IMR-90 (cell line): ENCODE measurements around the gene FBXW4. TPM values are rescaled to one million over a fixed set of nuclear protein-coding genes. Genes with fewer than 3 reads are reported as not detected.

Experiments
- ATAC-seq: fragments of 200-7000 bp; cut with Tn5 transposase; 2 replicates; pipeline ENCODE4 v1.9.1; 2020; ENCODE audit warnings: low read depth, mild to moderate bottlenecking, moderate library complexity
- BruUV-seq: library from RNA; stranded (reverse); fragments of 400-500 nt; replicated peaks from 2 replicates; lab custom pipeline; 2021; lab: Mats Ljungman, UMichigan
- CTCF ChIA-PET: fragments of 300-600 bp; formaldehyde crosslinking; extraction: SDS; loops from one replicate; lab custom pipeline; 2021; ENCODE audit warnings: antibody characterized with exemption; lab: Yijun Ruan, JAX
- POLR2A ChIA-PET: fragments of 300-600 bp; sonication (Branson Sonifier 250); formaldehyde crosslinking; loops from one replicate; lab custom pipeline; 2022; ENCODE audit warnings: antibody characterized with exemption; ENCODE audit not compliant: unreplicated experiment; lab: Charles Lee
- DNase-seq: peaks from one replicate; pipeline ENCODE4 v3.0.0; 2013
- H2AFZ ChIP-seq: replicated peaks from 2 replicates; pipeline ENCODE3; 2013; ENCODE audit warnings: low read length, mild to moderate bottlenecking; ENCODE audit not compliant: poor library complexity
- H2AK5ac ChIP-seq: 2 replicates; pipeline ENCODE4 v1.6.1; 2013; ENCODE audit warnings: low read depth, low read length, inconsistent platforms
- H2AK9ac ChIP-seq: replicated peaks from 2 replicates; pipeline ENCODE3; 2013; ENCODE audit warnings: mild to moderate bottlenecking, low read depth, low read length, moderate library complexity; ENCODE audit not compliant: poor library complexity
- H2BK120ac ChIP-seq: 2 replicates; pipeline ENCODE4 v1.6.1; 2013; ENCODE audit warnings: low read depth, low read length, inconsistent platforms
- H2BK15ac ChIP-seq: 3 replicates; pipeline ENCODE4 v1.6.1; 2013; ENCODE audit warnings: low read depth, low read length, inconsistent platforms
- H2BK20ac ChIP-seq: 2 replicates; pipeline ENCODE4 v1.6.1; 2013; ENCODE audit warnings: low read depth, mild to moderate bottlenecking, inconsistent platforms, low read length, moderate library complexity
- H2BK5ac ChIP-seq: 2 replicates; pipeline ENCODE4 v1.6.1; 2013; ENCODE audit warnings: mild to moderate bottlenecking, low read depth, low read length, inconsistent platforms; ENCODE audit not compliant: poor library complexity, severe bottlenecking
- H3K14ac ChIP-seq: replicated peaks from 2 replicates; pipeline ENCODE4 v1.6.1; 2013; ENCODE audit warnings: low read depth, low read length, inconsistent platforms
- H3K18ac ChIP-seq: 2 replicates; pipeline ENCODE4 v1.6.1; 2013; ENCODE audit warnings: low read depth, low read length, control low read depth
- H3K23ac ChIP-seq: 2 replicates; pipeline ENCODE4 v1.6.1; 2013; ENCODE audit warnings: low read depth, low read length, inconsistent platforms
- H3K27ac ChIP-seq: 2 replicates; pipeline ENCODE4 v1.5.1; 2013; ENCODE audit warnings: mild to moderate bottlenecking, control low read depth, low read length; ENCODE audit not compliant: insufficient read depth
- H3K27me3 ChIP-seq: 2 replicates; pipeline ENCODE4 v1.6.1; 2013; ENCODE audit warnings: low read length; ENCODE audit not compliant: control insufficient read depth, insufficient read depth
- H3K36me3 ChIP-seq: 2 replicates; pipeline ENCODE4 v1.6.1; 2013; ENCODE audit warnings: low read length, mixed read lengths; ENCODE audit not compliant: control insufficient read depth, insufficient read depth
- H3K4ac ChIP-seq: 2 replicates; pipeline ENCODE4 v1.6.1; 2013; ENCODE audit warnings: low read depth, low read length, inconsistent platforms
- H3K4me1 ChIP-seq: 2 replicates; pipeline ENCODE4 v1.6.1; 2013; ENCODE audit warnings: low read length, mixed read lengths; ENCODE audit not compliant: control insufficient read depth, insufficient read depth
- H3K4me2 ChIP-seq: 2 replicates; pipeline ENCODE4 v1.6.1; 2013; ENCODE audit warnings: low read depth, mild to moderate bottlenecking, control low read depth, low read length, moderate library complexity
- H3K4me3 ChIP-seq: 2 replicates; pipeline ENCODE4 v1.5.1; 2013; ENCODE audit warnings: low read depth, mild to moderate bottlenecking, control low read depth, low read length, moderate library complexity; ENCODE audit not compliant: insufficient read depth
- H3K56ac ChIP-seq: 2 replicates; pipeline ENCODE4 v1.6.1; 2013; ENCODE audit warnings: low read length, inconsistent platforms; ENCODE audit not compliant: insufficient read depth; ENCODE audit errors: extremely low read depth
- H3K79me1 ChIP-seq, 2 experiments: 2 replicates each; pipeline ENCODE4 v1.6.1; 2013; ENCODE audit warnings: low read length in 2 of 2, inconsistent platforms in 1 of 2, low read depth in 1 of 2
- H3K9ac ChIP-seq: 2 replicates; pipeline ENCODE4 v1.6.1; 2013; ENCODE audit warnings: low read depth, low read length, control low read depth
- H3K9me1 ChIP-seq: 2 replicates; pipeline ENCODE4 v1.6.1; 2013; ENCODE audit warnings: low read length, inconsistent platforms; ENCODE audit not compliant: insufficient read depth
- H3K9me3 ChIP-seq: 2 replicates; pipeline ENCODE4 v1.6.1; 2013; ENCODE audit warnings: low read length; ENCODE audit not compliant: control insufficient read depth, insufficient read depth
- H4K20me1 ChIP-seq: 2 replicates; pipeline ENCODE4 v1.6.1; 2013; ENCODE audit warnings: low read length, inconsistent platforms; ENCODE audit not compliant: insufficient read depth
- H4K5ac ChIP-seq: 2 replicates; pipeline ENCODE4 v1.6.1; 2013; ENCODE audit warnings: mild to moderate bottlenecking, low read depth, low read length, control low read depth
- H4K8ac ChIP-seq, 2 experiments: 2 replicates each; pipeline ENCODE4 v1.6.1; 2013; ENCODE audit warnings: low read depth in 2 of 2, low read length in 2 of 2, control low read depth in 1 of 2, inconsistent platforms in 1 of 2
- H4K91ac ChIP-seq: 2 replicates; pipeline ENCODE4 v1.6.1; 2013; ENCODE audit warnings: low read depth, low read length, inconsistent platforms; ENCODE audit not compliant: insufficient read depth
- BHLHE40 ChIP-seq: fragments of 150-350 bp; IDR thresholded peaks from 2 replicates; pipeline ENCODE4 v1.6.1; 2016; ENCODE audit warnings: mild to moderate bottlenecking, low read depth, low read length
- CEBPB ChIP-seq: IDR thresholded peaks from 2 replicates; pipeline ENCODE4 v1.6.1; 2012; ENCODE audit warnings: low read depth, low read length, improper control_type of control experiment
- CHD1 ChIP-seq: IDR thresholded peaks from 2 replicates; pipeline ENCODE4 v1.6.1; 2012; ENCODE audit warnings: low read depth, low read length, improper control_type of control experiment
- CTCF ChIP-seq: conservative IDR thresholded peaks from 2 replicates; pipeline ENCODE4 v1.5.1; 2012; ENCODE audit warnings: mild to moderate bottlenecking, low read depth, low read length, improper control_type of control experiment
- ELK1 ChIP-seq: fragments of 150-350 bp; IDR thresholded peaks from 2 replicates; pipeline ENCODE4 v1.6.1; 2016; ENCODE audit warnings: low read depth, mild to moderate bottlenecking, low read length, moderate library complexity, borderline replicate concordance
- FOS ChIP-seq: fragments of 150-350 bp; IDR thresholded peaks from 2 replicates; pipeline ENCODE4 v1.6.1; 2016; ENCODE audit warnings: low read depth, low read length
- MAFK ChIP-seq: IDR thresholded peaks from 2 replicates; pipeline ENCODE4 v1.6.1; 2012; ENCODE audit warnings: low read depth, low read length, improper control_type of control experiment
- MAZ ChIP-seq: IDR thresholded peaks from 2 replicates; pipeline ENCODE4 v1.6.1; 2012; ENCODE audit warnings: low read depth, mild to moderate bottlenecking, low read length, improper control_type of control experiment, moderate library complexity, borderline replicate concordance
- MXI1 ChIP-seq: IDR thresholded peaks from 2 replicates; pipeline ENCODE4 v1.6.1; 2012; ENCODE audit warnings: low read depth, mild to moderate bottlenecking, low read length, moderate library complexity, borderline replicate concordance
- NFE2L2 ChIP-seq: fragments of 150-350 bp; IDR thresholded peaks from 2 replicates; pipeline ENCODE4 v1.6.1; 2016; ENCODE audit warnings: low read depth, mild to moderate bottlenecking, low read length
- POLR2A ChIP-seq: IDR thresholded peaks from 2 replicates; pipeline ENCODE4 v1.6.1; 2012; ENCODE audit warnings: mild to moderate bottlenecking, low read depth, low read length
- RAD21 ChIP-seq: IDR thresholded peaks from 2 replicates; pipeline ENCODE4 v1.6.1; 2012; ENCODE audit warnings: low read length, improper control_type of control experiment
- RCOR1 ChIP-seq: IDR thresholded peaks from 2 replicates; pipeline ENCODE4 v1.6.1; 2012; ENCODE audit warnings: mild to moderate bottlenecking, low read length, improper control_type of control experiment; ENCODE audit not compliant: insufficient replicate concordance
- RFX5 ChIP-seq: IDR thresholded peaks from 2 replicates; pipeline ENCODE4 v1.8.0; 2012; ENCODE audit warnings: low read depth, mild to moderate bottlenecking, low read length, moderate library complexity
- SMC3 ChIP-seq: fragments of 150-350 bp; IDR thresholded peaks from 2 replicates; pipeline ENCODE4 v1.6.1; 2016; ENCODE audit warnings: low read depth, mild to moderate bottlenecking, antibody characterized with exemption, low read length, moderate library complexity
- USF2 ChIP-seq: fragments of 150-350 bp; IDR thresholded peaks from 2 replicates; pipeline ENCODE4 v1.6.1; 2017; ENCODE audit warnings: mild to moderate bottlenecking, antibody characterized with exemption, low read length, low read depth
- WGBS, 2 experiments: methylation state at CpG; one replicate each; pipeline versions ENCODE4 v1.1.5 to v1.1.7; 2013; ENCODE audit warnings: missing lambda C conversion rate in 2 of 2; ENCODE audit not compliant: insufficient read length in 1 of 2; ENCODE audit errors: extremely low coverage in 2 of 2; 5-methylcytosine and 5-hydroxymethylcytosine counted together
- dilution Hi-C: fragments of 300-500 bp; cut with HindIII; formaldehyde crosslinking; loops from one replicate; pipeline ENCODE4 v1.14.3; 2018; ENCODE audit warnings: low sequenced_read_pairs; ENCODE audit not compliant: unreplicated experiment
- in situ Hi-C: fragments of 300-500 bp; cut with MboI; formaldehyde crosslinking; loops from 3 replicates; pipeline ENCODE4 v1.14.3; 2019; ENCODE audit warnings: low sequenced_read_pairs, inconsistent platforms, mixed read lengths
- intact Hi-C: fragments of 100-400 bp; cut with micrococcal nuclease; formaldehyde crosslinking; loops from 2 replicates; pipeline ENCODE4 v1.10.0; 2022
- polyA plus RNA-seq, 3 experiments: library from polyadenylated mRNA; depleted of rRNA; stranded (reverse); fragments of >200 nt; gene quantifications; 2 replicates each; pipeline ENCODE4 v1.2.3, GENCODE V29; 2012; ENCODE audit warnings: low replicate concordance in 1 of 3
- total RNA-seq: library from RNA; depleted of rRNA; stranded (reverse); fragments of >200 nt; gene quantifications from 2 replicates; pipeline ENCODE4 v1.2.3, GENCODE V29; 2012

The FBXW4 gene
- total and polyA plus RNA-seq, 2 of the 4 experiments (the other 2 are of a cell fraction) = 19.3 to 26.7 TPM

- Histone ChIP-seq H2AFZ (peak overlapping the region; percentile 21), H3K4me3 (no peak overlapping the region), H3K36me3 (no peaks in the 10 kb centered on the region), H4K20me1 (no peaks in the 10 kb centered on the region), H3K56ac (no peak overlapping the region), H3K9me3 (no peaks in the 10 kb centered on the region), H2AK9ac (no peak overlapping the region), H3K9ac (no peak overlapping the region), H4K8ac (no peak overlapping the region), H3K27me3 (peaks cover 21% of the 10 kb centered on the region), H3K4me1 (peaks cover 2% of the 10 kb centered on the region; the same call in 1 of the 2 replicates), H2BK20ac (no peak overlapping the region), H3K23ac (no peak overlapping the region), H2BK120ac (no peak overlapping the region), H3K79me1 (no peaks in the 10 kb centered on the region), H2AK5ac (no peak overlapping the region), H3K14ac (no peak overlapping the region), H3K4ac (no peak overlapping the region), H4K91ac (no peak overlapping the region), H3K9me1 (peaks cover 8% of the 10 kb centered on the region), H3K4me2 (no peak overlapping the region), H4K5ac (no peak overlapping the region), H3K27ac (no peak overlapping the region), H2BK15ac (no peak overlapping the region), H2BK5ac (no peak overlapping the region), H3K18ac (no peak overlapping the region)
- 48% methylated on average over 2 of the region's 5 CpGs; no CpG with 5 or more reads in 1 of the 2 experiments for WGBS, 2 experiments
- ChIA-PET POLR2A (no interaction called here), CTCF (no interaction called here)
- BruUV-seq = no TSS peak
- ATAC-seq (no peak), DNase-seq (no peak)
- TF ChIP-seq SMC3 = no peak
- TF ChIP-seq RFX5 = no peak
- no peak for TF ChIP-seq MXI1
- TF ChIP-seq NFE2L2 = no peak
- no peak for TF ChIP-seq BHLHE40
- no peak for TF ChIP-seq POLR2A
- no peak for TF ChIP-seq MAZ
- no peak for TF ChIP-seq CEBPB
- TF ChIP-seq USF2 = no peak
- no peak for TF ChIP-seq RCOR1
- TF ChIP-seq MAFK = no peak
- TF ChIP-seq FOS = no peak
- TF ChIP-seq RAD21 = no peak
- no peak for TF ChIP-seq ELK1
- TF ChIP-seq CHD1 = no peak
- TF ChIP-seq CTCF = no peak
- intact Hi-C loops = no loop called here
- in situ Hi-C loops = no loop called here
- dilution Hi-C loops = no loop called here
Observed at GRCh38 chr10:101562231-101562630, 132.7 kb downstream of the FBXW4 start.
